Smooth muscle cell (in vitro differentiated cells): ENCODE data around the gene RPRD1B. TPM values are rescaled to one million over a fixed set of nuclear protein-coding genes. Genes with fewer than 3 reads are reported as not detected.
A peak's percentile ranks its signal among the peaks of the same experiment; 100 is the strongest.

Experiments used
- DNase-seq: peaks from one replicate; lab custom pipeline; 2025; ENCODE audit not compliant: unreplicated experiment; lab: John Stamatoyannopoulos, UW
- H2AFZ ChIP-seq: fragments of 200-600 bp; sonication (generic); 2 replicates; pipeline ENCODE4 v1.6.0; 2016; ENCODE audit warnings: antibody characterized with exemption, low read depth, mild to moderate bottlenecking
- H3F3A ChIP-seq: fragments of 200-600 bp; sonication (generic); 2 replicates; pipeline ENCODE4 v1.6.0; 2017; ENCODE audit warnings: antibody characterized with exemption, low read depth
- H3K27ac ChIP-seq: fragments of 200-600 bp; sonication (generic); 2 replicates; pipeline ENCODE4 v1.5.1; 2016; ENCODE audit warnings: low read depth, mild to moderate bottlenecking
- H3K27me3 ChIP-seq: fragments of 200-600 bp; sonication (generic); 2 replicates; pipeline ENCODE4 v1.6.1; 2016; ENCODE audit warnings: low read depth, mild to moderate bottlenecking
- H3K36me3 ChIP-seq: fragments of 200-600 bp; sonication (generic); 2 replicates; pipeline ENCODE4 v1.5.1; 2016; ENCODE audit warnings: low read depth
- H3K4me1 ChIP-seq: fragments of 200-600 bp; sonication (generic); 2 replicates; pipeline ENCODE4 v1.5.1; 2016; ENCODE audit warnings: low read depth
- H3K4me2 ChIP-seq: fragments of 200-600 bp; sonication (generic); 2 replicates; pipeline ENCODE4 v1.6.0; 2016; ENCODE audit warnings: mild to moderate bottlenecking
- H3K4me3 ChIP-seq: fragments of 200-600 bp; sonication (generic); 2 replicates; pipeline ENCODE4 v1.5.1; 2016; ENCODE audit warnings: mild to moderate bottlenecking
- H3K79me2 ChIP-seq: fragments of 200-600 bp; sonication (generic); 2 replicates; pipeline ENCODE4 v1.6.0; 2016; ENCODE audit warnings: low read depth, mild to moderate bottlenecking
- H3K9ac ChIP-seq: fragments of 200-600 bp; sonication (generic); 2 replicates; pipeline ENCODE4 v1.6.0; 2016; ENCODE audit warnings: low read depth
- H3K9me3 ChIP-seq: fragments of 200-600 bp; sonication (generic); replicated peaks from 2 replicates; pipeline ENCODE4 v1.5.1; 2016; ENCODE audit warnings: low read depth
- H4K20me1 ChIP-seq: fragments of 200-600 bp; sonication (generic); 2 replicates; pipeline ENCODE4 v1.6.0; 2016; ENCODE audit warnings: low read depth
- WGBS: methylation state at CpG from one replicate; pipeline ENCODE4 v1.1.7; 2016; ENCODE audit warnings: low lambda C conversion rate; 5-methylcytosine and 5-hydroxymethylcytosine counted together
- polyA plus RNA-seq: library from polyadenylated mRNA; unstranded; fragments of >200 nt; fragmentation: Nextera tagmentation; extraction: Ambion mirVana; gene quantifications from 2 replicates; pipeline ENCODE4 v1.2.1, GENCODE V29; 2016
- total RNA-seq: library from RNA; depleted of rRNA; stranded (reverse); fragments of >200 nt; gene quantifications from 2 replicates; pipeline ENCODE4 v1.2.3, GENCODE V29; 2014
- TF ChIP-seq, protein P1 (sequence below): fragments of 200-600 bp; sonication (generic); IDR thresholded peaks from 2 replicates; pipeline ENCODE4 v1.5.1; 2017; ENCODE audit warnings: borderline replicate concordance, mild to moderate bottlenecking, antibody characterized with exemption; ENCODE audit not compliant: insufficient read depth, poor library complexity, severe bottlenecking

The RPRD1B gene
- total and polyA plus RNA-seq, 2 experiments from 2014 or later: 13.5 to 59.1 TPM

DNA sequence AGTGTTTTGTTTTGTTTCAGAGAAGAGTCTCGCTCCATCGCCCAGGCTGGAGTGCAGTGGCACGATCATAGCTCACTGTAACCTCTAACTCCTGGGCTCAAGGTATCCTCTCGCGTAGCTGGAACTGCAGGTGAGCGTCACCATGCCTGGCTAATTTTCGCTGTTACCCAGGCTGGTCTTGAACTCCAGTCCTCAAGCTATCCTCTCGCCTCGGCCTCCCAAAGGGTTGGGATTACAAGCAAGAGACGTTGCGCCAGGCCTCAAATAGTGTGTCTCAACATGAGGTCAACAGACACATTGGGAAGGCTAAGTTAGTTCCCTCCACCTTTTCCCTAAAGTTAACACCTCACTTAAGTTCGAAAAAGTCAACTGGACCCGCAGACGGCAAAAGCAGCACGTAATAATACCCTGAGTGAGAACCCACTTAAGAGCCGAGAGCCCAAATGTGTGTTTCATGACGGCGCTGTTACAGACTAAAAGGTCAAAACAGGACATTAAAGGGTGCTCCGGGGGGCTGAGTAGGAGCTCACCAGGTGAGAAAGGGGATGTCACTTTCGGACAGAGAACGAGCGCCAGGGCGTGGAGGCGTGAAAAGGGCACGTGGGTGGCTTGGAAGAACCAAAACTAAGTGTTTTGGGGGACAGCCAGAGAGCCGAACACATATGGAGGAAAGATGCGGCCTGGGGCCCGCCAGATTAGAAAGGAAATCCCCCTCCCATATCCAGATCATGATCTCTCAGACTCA, 789 bp upstream of the RPRD1B start:
- Histone ChIP-seq H3F3A (no peaks in the 10 kb centered on the region), H3K4me2 (peak overlapping the region; percentile 99), H3K27ac (peak overlapping the region; percentile 90), H3K4me3 (peak overlapping the region; percentile 90), H4K20me1 (peaks cover 20% of the 10 kb centered on the region), H3K9me3 (no peaks in the 10 kb centered on the region), H3K27me3 (no peaks in the 10 kb centered on the region), H2AFZ (peak overlapping the region; percentile 94), H3K79me2 (peaks cover 98% of the 10 kb centered on the region), H3K4me1 (peaks cover 20% of the 10 kb centered on the region), H3K36me3 (no peaks in the 10 kb centered on the region), H3K9ac (peak overlapping the region; percentile 95)
- WGBS: 49% methylated on average over 28 of the region's 28 CpGs
- TF ChIP-seq, protein P1, sequence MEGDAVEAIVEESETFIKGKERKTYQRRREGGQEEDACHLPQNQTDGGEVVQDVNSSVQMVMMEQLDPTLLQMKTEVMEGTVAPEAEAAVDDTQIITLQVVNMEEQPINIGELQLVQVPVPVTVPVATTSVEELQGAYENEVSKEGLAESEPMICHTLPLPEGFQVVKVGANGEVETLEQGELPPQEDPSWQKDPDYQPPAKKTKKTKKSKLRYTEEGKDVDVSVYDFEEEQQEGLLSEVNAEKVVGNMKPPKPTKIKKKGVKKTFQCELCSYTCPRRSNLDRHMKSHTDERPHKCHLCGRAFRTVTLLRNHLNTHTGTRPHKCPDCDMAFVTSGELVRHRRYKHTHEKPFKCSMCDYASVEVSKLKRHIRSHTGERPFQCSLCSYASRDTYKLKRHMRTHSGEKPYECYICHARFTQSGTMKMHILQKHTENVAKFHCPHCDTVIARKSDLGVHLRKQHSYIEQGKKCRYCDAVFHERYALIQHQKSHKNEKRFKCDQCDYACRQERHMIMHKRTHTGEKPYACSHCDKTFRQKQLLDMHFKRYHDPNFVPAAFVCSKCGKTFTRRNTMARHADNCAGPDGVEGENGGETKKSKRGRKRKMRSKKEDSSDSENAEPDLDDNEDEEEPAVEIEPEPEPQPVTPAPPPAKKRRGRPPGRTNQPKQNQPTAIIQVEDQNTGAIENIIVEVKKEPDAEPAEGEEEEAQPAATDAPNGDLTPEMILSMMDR: no peak
- no peak for DNase-seq

DNA sequence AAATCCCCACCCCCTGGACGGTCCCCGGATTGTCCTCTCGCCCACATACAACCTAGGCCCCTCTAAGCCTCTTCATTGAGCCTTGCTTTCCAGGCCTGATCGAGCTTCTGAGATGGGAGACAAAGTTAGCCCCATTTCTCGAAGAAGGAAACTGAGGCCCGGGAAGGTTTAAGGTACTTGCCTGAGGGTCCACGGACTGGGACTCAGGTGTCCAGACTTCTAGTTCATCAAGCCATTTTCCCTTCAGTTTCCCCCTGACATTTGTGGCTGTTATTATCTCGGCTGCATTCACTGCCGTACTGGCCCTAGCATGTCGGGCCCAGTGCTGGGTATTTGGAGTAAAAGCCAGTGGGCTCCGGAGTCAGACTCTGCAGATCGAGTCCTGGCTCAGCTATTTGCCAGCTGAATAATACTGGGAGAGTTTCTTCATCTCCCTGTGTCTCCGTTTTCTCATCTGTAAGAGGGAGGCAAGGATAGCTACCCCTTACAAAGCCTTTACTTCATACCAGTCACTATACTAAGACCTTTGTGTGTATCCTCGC, 633 bp downstream of the RPRD1B start:
- Histone ChIP-seq H3K27ac (peak overlapping the region; percentile 90), H3K4me2 (peak overlapping the region; percentile 99), H3F3A (no peaks in the 10 kb centered on the region), H4K20me1 (peaks cover 30% of the 10 kb centered on the region), H3K79me2 (peaks cover 96% of the 10 kb centered on the region), H3K4me3 (peak overlapping the region; percentile 90), H3K9me3 (no peaks in the 10 kb centered on the region), H3K9ac (peak overlapping the region; percentile 95), H3K27me3 (no peaks in the 10 kb centered on the region), H2AFZ (peak overlapping the region; percentile 94), H3K36me3 (no peaks in the 10 kb centered on the region), H3K4me1 (peaks cover 20% of the 10 kb centered on the region)
- no peak for DNase-seq
- TF ChIP-seq, protein P1: no peak
- WGBS: 16% methylated on average over 14 of the region's 14 CpGs

DNA sequence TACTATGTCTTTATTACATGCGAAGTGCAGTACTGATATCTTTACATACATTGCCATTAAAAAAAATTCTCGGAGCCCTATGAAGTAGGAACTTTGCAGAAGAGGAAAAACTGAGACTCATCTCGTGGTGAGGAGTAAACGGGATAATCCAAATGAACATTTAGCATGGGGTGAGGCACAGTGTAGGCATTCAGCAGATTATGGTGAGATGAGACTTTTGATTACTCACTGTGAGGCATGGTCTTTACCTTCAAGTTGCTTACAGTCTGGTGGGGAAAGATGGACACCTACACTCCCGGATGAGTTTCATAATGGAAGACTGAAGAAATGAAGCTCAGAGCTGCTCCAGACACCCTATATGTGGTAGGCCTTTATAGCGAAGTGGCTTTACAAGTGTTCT, 1.4 kb downstream of the RPRD1B start:
- Histone ChIP-seq H3F3A (no peaks in the 10 kb centered on the region), H3K4me1 (peaks cover 20% of the 10 kb centered on the region), H3K27ac (no peak overlapping the region), H3K4me3 (peak overlapping the region; percentile 90), H3K36me3 (no peaks in the 10 kb centered on the region), H3K27me3 (no peaks in the 10 kb centered on the region), H3K79me2 (peaks cover 96% of the 10 kb centered on the region), H2AFZ (no peak overlapping the region), H4K20me1 (peaks cover 38% of the 10 kb centered on the region), H3K9ac (peak overlapping the region; percentile 95), H3K4me2 (peak overlapping the region; percentile 99), H3K9me3 (no peaks in the 10 kb centered on the region)
- WGBS: 89% methylated on average over 6 of the region's 6 CpGs
- TF ChIP-seq, protein P1: no peak
- DNase-seq: no peak

DNA sequence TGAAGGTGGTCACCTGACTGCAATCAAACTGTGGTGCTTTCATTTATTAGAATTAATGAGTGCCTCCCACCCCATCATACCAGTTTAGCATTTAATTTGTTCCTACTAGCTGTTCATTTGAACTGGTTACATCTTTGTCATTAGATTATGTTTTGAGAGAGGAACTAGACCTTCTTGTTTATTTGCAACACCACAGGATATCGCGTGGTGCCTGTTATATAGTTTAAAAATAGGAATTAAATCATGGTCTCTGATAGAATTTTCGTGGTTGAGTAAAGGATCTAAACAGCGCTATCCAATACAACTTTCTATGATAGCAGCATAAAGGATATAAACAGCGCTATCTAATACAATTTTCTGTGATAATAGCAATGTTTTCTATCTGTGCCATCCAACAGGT, 2.8 kb downstream of the RPRD1B start:
- no peaks in the 10 kb centered on the region for H3K27me3 ChIP-seq
- H3K4me2 ChIP-seq: no peak overlapping the region
- H3K79me2 ChIP-seq: peaks cover 95% of the 10 kb centered on the region
- H2AFZ ChIP-seq: no peak overlapping the region
- no peak overlapping the region for H3K27ac ChIP-seq
- no peak overlapping the region for H3K4me3 ChIP-seq
- no peaks in the 10 kb centered on the region for H3K36me3 ChIP-seq
- H3K4me1 ChIP-seq: peaks cover 20% of the 10 kb centered on the region
- H3F3A ChIP-seq: no peaks in the 10 kb centered on the region
- H3K9me3 ChIP-seq: no peaks in the 10 kb centered on the region
- peaks cover 47% of the 10 kb centered on the region for H4K20me1 ChIP-seq
- no peak overlapping the region for H3K9ac ChIP-seq
- WGBS: 100% methylated on average over 5 of the region's 5 CpGs
- TF ChIP-seq, protein P1: no peak
- DNase-seq: no peak
